Cardiac muscle cell (in vitro differentiated cells and primary cell): Measurements from ENCODE around the gene VAT1L. TPM values are rescaled to one million over a fixed set of nuclear protein-coding genes. Genes with fewer than 3 reads are reported as not detected.

ENCODE experiments used
- DNase-seq, 2 donors: peaks; one replicate each; pipeline versions ENCODE4 v3.0.0 to v3.0.0-alpha.2; 2010 to 2017; ENCODE audit warnings: low read depth in 1 of 2, low spot score in 1 of 2
- H3K27ac ChIP-seq: fragments of 200-600 bp; sonication (generic); 2 replicates; pipeline ENCODE4 v1.5.1; 2016
- H3K27me3 ChIP-seq: fragments of 200-600 bp; sonication (generic); 2 replicates; pipeline ENCODE4 v1.6.0; 2016; ENCODE audit warnings: control low read depth
- H3K36me3 ChIP-seq: fragments of 200-600 bp; sonication (generic); 2 replicates; pipeline ENCODE4 v1.5.1; 2016; ENCODE audit warnings: control low read depth
- H3K4me1 ChIP-seq: fragments of 200-600 bp; sonication (generic); 2 replicates; pipeline ENCODE4 v1.8.1; 2017; ENCODE audit warnings: low read depth, mild to moderate bottlenecking, mixed run types
- H3K4me3 ChIP-seq: fragments of 200-600 bp; sonication (generic); 2 replicates; pipeline ENCODE4 v1.5.1; 2016; ENCODE audit warnings: mild to moderate bottlenecking
- H3K9me3 ChIP-seq: fragments of 200-600 bp; sonication (generic); 2 replicates; pipeline ENCODE4 v1.5.1; 2017; ENCODE audit warnings: low read depth, mild to moderate bottlenecking, control low read depth
- polyA plus RNA-seq: library from polyadenylated mRNA; unstranded; fragments of >200 nt; fragmentation: Nextera tagmentation; extraction: Ambion mirVana; gene quantifications from 2 replicates; pipeline ENCODE4 v1.2.1, GENCODE V29; 2016
- total RNA-seq: library from RNA; depleted of rRNA; stranded (reverse); fragments of >200 nt; gene quantifications from 2 replicates; pipeline ENCODE4 v1.2.3, GENCODE V29; 2016
- TF ChIP-seq, protein P1 (sequence below): IDR thresholded peaks from 2 replicates; pipeline ENCODE4 v1.5.1; 2012; ENCODE audit warnings: low read depth, mild to moderate bottlenecking, low read length

Gene VAT1L
- total and polyA plus RNA-seq, 2 experiments from 2014 or later: 1.5 to 2.4 TPM

DNA sequence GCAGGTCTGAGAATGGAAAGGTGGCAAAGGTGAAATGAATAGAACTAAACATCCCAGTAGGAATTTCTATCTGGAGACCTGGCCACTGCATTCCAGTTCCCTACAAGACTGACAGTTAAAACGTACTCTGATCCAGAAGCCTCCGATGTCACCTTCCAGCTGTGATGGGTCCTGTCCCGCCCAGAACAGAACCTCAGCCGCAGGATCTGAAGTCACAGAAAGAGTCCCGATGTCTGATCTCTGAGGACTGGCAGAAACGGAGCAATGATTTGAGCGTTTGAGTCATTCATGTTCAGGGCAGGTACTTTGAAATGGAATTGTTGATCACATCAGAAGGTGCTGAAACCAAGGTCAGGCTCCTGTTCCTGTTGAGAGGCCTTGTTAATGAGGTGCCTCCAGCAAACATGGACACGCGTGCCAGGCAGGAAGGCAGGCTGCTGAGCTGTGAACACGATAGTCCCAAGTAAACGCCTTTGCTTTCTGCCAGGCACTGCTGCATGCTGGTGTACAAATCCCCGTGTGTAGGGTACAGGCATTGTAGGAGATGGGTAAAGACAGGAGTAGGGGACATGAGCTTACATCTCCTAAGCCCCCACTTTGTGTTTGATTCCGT is 61.4 kb downstream of the VAT1L start:
- TF ChIP-seq, protein P1, sequence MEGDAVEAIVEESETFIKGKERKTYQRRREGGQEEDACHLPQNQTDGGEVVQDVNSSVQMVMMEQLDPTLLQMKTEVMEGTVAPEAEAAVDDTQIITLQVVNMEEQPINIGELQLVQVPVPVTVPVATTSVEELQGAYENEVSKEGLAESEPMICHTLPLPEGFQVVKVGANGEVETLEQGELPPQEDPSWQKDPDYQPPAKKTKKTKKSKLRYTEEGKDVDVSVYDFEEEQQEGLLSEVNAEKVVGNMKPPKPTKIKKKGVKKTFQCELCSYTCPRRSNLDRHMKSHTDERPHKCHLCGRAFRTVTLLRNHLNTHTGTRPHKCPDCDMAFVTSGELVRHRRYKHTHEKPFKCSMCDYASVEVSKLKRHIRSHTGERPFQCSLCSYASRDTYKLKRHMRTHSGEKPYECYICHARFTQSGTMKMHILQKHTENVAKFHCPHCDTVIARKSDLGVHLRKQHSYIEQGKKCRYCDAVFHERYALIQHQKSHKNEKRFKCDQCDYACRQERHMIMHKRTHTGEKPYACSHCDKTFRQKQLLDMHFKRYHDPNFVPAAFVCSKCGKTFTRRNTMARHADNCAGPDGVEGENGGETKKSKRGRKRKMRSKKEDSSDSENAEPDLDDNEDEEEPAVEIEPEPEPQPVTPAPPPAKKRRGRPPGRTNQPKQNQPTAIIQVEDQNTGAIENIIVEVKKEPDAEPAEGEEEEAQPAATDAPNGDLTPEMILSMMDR: no peak
- H3K4me3 ChIP-seq: no peak overlapping the region
- no peaks in the 10 kb centered on the region for H3K4me1 ChIP-seq
- H3K27me3 ChIP-seq: no peaks in the 10 kb centered on the region
- no peak overlapping the region for H3K27ac ChIP-seq
- no peak for DNase-seq
- H3K9me3 ChIP-seq: no peaks in the 10 kb centered on the region
- no peaks in the 10 kb centered on the region for H3K36me3 ChIP-seq

DNA sequence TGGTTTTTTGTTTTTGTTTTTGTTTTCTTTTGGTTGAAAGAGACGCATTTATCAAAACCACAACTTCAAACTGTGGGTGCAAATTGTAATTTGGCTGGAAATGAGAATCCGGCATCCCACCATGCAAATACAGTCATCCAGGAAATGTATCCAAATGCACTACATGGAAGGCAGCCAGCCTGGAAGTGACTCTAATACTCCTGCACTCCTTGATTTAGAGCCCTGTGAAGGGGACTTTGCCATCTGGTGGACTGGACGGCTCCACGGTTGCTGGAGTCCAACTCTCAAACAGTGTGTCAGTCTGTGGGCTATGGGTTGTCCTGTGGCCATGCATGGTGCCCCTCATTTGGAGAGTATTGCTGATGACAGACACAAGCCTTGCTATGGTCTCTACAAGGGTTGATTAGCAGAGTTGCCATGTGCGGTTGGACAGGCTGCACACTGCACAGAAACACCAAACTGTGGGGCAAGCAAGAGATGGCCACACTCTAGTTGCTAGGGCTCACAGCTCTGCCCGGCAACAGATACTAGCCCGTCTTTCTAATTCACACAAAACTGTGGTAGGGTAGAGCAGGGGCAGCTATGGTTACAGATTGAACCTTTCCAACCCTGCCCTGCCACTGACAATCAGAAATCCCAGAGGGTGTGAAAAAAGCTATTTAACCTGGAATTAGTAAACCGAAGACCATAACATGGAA is 62.4 kb downstream of the VAT1L start:
- TF ChIP-seq, protein P1: no peak

DNA sequence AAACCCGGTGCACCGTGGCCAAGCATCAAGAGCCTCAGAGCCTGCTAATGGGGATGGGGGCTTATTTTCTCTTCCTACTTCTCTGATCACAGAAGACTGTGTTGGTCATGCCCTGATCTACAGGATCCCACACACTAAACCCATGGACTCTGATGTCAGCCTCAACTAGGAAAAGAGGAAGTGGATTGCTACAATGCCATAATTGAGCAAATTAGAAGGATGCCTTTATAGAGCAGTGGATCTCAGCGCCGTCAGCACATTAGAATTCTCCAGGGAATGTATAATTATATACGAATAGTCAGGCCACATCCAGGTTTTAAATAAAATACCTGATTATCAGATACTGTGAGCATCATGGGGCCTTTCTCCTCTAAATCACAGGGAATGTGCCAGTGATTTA is 64.8 kb downstream of the VAT1L start:
- Histone ChIP-seq H3K36me3 (no peaks in the 10 kb centered on the region), H3K4me1 (no peaks in the 10 kb centered on the region), H3K9me3 (no peaks in the 10 kb centered on the region), H3K27ac (no peak overlapping the region), H3K4me3 (no peak overlapping the region), H3K27me3 (no peaks in the 10 kb centered on the region)
- no peak for DNase-seq
- TF ChIP-seq, protein P1: no peak

More for the DNA sequence above, 62.4 kb downstream of the VAT1L start:
- Histone ChIP-seq H3K27ac (no peak overlapping the region), H3K36me3 (no peaks in the 10 kb centered on the region), H3K4me3 (no peak overlapping the region), H3K4me1 (no peaks in the 10 kb centered on the region), H3K9me3 (no peaks in the 10 kb centered on the region), H3K27me3 (no peaks in the 10 kb centered on the region)
- no peak for DNase-seq

DNA sequence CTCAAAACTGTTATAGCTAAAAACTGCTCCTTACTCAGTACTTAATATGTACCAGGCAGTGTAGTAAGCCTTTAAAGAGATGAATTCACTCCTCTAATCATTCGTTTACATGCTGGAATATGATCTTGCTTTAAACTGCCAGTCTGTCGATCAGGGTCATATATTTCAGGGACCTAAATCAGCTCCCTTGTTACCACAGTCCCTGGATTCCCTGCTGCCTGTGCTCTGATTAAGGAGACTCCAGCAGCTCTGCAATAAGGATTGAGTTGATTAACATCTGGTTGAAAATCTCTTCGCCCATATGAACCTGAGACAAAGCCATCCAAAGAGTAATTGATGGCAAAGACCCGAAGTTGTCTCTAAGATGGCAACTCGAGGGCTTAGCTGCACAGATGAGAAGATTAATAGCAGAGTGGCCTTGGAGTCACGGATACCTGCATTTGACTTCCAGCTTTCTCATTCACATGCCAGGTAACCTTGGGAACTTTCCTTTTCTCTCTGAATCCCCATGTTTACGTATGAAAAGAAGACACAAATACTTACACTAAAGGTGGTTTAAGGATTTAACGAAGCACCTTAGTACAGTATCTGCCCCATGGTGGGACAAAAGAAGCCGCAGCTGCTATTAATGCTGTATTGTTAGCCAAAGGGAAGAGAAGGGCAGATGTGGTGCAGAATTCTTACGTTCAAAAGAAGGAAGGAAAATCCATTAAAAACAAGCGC is 68.2 kb downstream of the VAT1L start:
- peaks cover 25% of the 10 kb centered on the region for H3K4me1 ChIP-seq
- H3K27me3 ChIP-seq: no peaks in the 10 kb centered on the region
- no peaks in the 10 kb centered on the region for H3K36me3 ChIP-seq
- H3K27ac ChIP-seq: no peak overlapping the region
- no peaks in the 10 kb centered on the region for H3K9me3 ChIP-seq
- DNase-seq: no peak
- TF ChIP-seq, protein P1: no peak
- H3K4me3 ChIP-seq: no peak overlapping the region

DNA sequence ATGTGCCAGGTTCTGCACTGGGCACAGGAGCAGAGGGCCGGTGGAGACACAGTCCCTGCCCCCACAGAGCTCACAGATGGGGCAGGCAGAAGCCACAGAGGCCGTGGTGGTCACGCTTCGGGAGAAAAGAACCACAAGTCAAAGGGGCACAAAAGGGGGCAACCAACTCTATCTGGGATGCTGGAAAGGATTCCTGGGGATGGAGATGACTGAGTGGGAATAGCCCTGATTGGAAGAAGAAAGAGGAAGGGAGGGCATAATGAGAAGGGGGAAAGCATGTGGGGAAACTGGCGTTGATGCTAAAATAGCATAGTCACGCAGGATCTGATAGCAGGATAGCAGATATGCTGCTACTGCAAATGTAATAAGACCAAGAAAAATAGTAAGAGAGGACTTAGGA is 69.7 kb downstream of the VAT1L start:
- H3K36me3 ChIP-seq: no peaks in the 10 kb centered on the region
- H3K4me3 ChIP-seq: no peak overlapping the region
- TF ChIP-seq, protein P1: no peak
- H3K4me1 ChIP-seq: peaks cover 29% of the 10 kb centered on the region
- H3K27ac ChIP-seq: no peak overlapping the region
- DNase-seq: no peak
- H3K9me3 ChIP-seq: no peaks in the 10 kb centered on the region
- no peaks in the 10 kb centered on the region for H3K27me3 ChIP-seq
